HG02852 (cell line): ENCODE measurements around the gene ST3GAL2.

Source experiments
- ATAC-seq: cut with Tn5 transposase; IDR thresholded peaks from one replicate; pipeline ENCODE4 v1.9.1; 2021; ENCODE audit warnings: mild to moderate bottlenecking, moderate library complexity; ENCODE audit not compliant: unreplicated experiment

Gene ST3GAL2, protein sequence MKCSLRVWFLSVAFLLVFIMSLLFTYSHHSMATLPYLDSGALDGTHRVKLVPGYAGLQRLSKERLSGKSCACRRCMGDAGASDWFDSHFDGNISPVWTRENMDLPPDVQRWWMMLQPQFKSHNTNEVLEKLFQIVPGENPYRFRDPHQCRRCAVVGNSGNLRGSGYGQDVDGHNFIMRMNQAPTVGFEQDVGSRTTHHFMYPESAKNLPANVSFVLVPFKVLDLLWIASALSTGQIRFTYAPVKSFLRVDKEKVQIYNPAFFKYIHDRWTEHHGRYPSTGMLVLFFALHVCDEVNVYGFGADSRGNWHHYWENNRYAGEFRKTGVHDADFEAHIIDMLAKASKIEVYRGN

DNA sequence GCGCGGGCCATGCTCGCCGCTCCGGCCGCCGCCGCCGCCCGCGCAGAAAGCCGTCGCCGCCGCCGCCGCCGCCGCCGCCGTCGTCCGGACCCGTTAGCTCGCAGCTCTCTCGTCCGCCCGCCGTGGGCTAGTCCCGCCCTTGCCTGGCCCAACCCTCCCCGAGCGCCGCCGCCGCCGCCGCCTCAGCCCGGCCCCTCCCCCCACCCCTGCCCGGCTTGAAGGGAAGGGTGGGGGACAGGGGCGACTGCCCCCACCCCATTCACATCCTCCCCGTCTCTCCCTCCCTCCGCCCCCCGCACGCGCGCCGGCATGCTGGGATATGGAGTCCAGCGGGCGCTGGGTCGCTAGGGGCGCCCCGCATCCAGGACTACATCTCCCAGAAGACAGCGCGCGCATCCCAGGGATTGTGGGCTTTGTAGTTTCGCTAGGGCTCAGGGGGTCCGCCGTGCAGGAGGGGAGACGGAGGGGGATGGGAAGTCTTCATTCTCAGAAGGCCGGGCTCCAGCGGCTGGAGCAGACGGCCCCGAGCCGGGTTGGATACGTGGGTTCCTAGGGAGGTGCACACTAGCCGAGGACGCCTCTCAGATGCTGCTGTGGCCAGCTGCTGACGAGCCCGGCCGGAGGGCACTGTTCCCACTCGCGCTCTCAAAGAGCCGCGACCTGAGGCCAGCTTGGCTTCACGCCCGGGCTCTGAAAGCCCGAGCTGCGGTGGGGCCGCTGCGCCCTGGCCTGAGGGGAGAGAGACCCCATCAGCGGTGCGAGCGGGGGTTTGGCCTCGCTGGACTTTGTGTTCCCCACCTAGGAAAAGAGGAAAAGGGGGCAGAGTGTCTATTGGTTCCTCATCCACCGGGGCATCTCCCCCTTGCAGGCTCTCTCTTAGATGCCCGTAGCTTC lies at the start of gene ST3GAL2:
TSS of gene ST3GAL2 (minus strand) at position 132 of the 894 bp plus-strand sequence. CDS start 40,570 bp downstream, outside the sequence.
- peak; percentile 81 for ATAC-seq

DNA sequence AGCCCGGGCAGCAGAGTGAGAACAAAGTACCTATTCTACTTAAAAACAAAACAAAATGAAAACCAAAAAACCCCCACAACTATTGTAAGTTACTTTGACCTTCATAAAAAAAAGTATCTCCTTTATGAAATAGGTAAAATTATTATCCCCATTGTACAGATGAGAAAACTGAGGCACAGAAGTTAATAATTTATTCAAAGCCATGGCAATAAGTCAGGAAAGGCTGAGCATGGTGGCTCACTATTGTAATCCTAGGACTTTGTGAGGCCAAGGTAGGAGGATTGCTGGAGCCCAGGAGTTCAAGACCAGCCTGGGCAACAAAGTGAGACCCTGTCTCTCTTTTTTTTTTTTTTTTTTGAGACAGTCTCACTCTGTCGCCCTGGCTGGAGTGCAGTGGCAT lies 46.0 kb upstream of the ST3GAL2 start:
- no peak for ATAC-seq

DNA sequence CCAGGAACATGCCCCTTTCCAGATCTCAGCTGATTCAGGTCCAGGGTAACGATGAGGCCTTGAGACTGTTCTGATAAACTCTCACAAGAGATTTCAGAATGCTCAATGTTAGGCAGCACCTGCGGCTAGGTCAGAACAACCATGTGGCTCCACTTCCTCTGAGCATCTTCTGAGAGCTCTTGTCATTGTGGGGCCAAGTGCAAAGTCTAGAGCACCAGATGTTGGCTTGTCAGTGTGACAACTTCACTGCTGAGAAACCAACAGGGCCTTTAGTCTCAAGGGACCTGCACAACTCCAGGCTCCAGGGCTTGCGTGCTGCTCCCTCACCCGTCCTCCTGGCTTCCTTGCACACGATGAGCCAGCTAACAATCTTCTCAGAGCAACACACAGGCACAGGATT lies 44.5 kb upstream of the ST3GAL2 start:
- no peak for ATAC-seq

DNA sequence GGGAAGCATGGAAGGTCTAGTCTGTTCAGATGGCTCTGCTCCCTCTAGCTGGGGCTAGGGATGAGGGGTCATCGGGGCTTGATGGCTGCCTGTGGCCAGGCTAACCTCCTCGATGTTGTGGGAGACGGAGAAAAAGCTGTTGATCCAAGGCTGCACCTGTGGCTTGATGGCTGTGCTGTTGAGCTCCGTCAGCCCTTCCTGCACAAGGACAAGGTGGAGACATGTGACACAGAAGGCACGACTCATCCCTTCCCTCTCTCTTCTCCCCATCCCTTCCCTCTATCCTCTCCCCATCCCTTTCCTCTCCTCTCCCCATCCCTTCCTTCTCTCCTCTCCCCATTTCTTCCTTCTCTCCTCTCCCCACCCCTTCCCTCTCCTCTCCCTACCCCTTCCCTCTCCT lies 43.7 kb upstream of the ST3GAL2 start:
- ATAC-seq = no peak

DNA sequence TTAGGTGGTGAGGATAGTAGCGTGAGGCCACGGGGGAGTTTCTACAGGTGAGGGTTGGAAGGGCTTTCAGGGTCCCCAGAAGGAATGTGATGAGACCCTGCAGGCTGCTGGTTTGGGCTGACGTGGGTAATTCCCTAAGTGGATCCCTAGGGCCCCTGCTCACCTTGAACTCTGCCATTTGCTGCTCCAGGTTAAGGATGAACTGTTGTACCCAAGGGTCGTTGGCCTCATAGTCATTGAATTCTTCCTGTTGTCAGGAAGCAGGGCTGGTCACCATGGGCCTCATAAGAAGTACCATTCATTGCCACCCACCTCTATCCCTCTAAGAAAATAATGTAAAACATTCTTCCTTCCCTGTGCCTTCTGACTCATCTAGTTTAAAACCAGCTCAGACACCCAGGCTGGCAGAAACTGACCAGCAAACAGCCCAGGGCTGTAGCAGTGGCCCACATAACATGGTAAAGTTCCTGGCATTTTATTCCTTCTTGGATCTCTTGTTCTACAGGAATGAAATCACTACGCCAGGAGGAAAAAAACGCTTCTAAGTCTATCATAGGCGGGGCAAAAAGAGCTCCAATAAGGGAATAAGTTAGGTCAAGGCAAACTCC lies 43.1 kb upstream of the ST3GAL2 start:
- ATAC-seq = no peak

DNA sequence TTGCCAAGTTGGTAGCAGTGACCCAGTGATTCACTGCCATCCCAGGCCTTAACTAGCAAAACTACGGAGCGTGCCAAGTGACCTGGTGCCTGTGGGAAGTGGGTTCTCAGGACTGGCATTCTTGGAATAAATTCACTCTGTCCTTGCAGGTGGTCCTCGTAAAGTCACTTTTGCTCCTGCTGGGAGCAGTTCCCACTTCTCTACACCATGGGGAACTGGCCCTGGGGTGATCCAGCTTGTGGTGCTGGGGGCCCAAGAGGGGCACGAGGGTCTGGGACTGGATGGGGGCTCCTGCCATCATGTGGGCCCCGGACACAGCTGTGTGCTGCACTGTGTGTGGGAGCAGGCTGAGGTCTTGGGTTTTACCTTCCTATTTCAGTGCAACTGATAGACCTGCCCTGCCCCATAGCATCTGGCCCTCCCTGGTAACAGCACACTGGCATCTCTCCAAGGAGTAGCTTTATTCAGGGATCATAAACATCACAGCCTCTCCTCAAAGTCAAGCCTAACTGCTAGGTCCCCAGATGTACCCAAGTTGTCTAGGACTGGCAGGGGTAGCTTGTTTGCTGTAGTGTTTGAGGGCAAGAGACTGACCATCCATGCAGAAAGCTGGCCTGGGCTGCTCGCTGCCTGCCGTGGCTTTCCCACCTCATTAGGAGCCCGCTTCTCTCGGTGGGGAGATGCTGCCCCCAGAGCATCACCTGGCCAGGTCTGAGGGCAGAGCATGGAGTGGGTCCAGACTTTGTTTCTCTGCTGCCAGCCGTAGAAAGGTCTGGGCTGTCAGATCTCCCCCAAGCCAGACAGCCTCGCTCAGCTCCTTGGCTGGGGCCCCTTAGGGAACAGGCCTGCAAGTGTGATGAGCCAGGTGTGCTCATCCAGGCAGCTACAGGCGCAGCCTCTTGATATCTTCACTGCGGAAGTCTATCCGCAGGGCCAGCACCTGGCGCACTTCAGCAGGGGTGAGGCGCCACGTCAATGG lies 41.5 kb upstream of the ST3GAL2 start:
- ATAC-seq = no peak

DNA sequence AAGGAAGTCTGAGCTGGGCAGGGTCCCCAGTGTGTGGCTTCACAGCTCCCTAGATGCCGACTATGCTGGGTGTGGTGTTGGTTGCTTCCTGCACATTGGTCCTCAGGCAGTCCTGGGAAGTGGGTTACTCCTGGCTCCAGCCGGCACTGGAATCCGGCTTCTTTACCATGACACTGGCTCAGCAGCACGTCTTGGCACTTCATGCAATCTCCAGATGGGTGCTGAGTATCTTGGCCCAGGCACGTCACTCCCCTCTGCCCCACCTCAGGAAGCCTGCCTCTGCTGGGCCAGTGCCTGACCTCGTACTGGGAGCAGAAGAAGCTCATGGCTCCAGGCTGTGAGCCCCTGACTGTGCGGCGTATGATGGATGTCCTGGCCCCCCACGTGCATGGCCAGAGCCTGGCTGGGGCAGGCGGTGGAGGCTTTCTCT lies 40.0 kb upstream of the ST3GAL2 start:
- ATAC-seq = no peak

DNA sequence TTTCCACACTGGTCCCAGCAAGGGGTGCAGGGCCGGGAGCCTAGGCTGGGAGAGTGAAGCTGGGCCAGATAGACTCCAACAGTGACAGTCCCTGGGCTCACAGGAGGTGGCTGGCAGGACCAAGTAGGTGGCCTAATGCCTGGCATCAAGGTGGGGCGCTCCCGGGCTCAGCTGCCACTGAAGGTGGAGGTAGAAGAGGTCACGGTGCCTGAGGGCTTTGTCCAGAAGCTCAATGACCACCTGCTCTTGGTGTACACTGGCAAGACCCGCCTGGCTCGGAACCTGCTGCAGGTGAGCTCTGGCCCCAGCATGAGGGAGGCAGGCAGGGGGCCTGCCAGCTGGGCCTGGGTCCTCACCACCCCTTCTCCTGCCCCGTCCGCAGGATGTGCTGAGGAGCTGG lies 39.3 kb upstream of the ST3GAL2 start:
- ATAC-seq = no peak

DNA sequence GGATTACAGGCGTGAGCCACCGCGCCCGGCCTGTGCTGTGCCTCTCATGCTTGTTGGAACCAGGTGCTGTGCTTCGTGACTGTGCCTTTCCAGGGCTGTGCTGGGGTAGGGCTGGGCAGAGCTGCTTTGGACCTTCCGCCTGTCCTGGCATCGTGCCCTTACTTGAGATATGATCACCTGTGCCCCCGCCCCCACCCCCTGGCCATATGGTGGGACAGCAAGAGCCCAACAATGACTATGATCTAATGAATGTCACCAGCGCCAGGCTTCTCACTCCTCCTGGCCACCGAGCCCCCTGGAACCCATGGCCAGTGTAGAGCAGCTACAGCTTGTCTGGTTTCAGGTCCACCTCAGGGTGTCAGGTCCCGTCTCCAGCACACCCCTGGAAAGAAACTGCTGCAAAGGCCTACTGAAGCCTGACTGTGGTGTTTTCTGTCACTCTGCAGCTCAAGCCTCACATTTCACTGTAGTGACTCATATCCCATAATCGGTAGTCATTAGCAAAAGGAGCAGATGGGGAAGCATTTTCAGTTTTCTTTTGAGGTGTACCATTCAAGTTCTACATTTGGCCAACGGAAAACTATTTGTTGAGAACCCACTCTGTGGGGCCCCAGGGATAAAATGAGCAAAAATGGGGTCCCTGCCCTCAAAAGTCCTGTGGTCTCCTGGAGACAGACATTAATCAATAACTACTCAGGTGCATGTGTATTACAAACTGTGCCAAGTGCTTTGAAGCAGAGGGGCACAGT lies 37.5 kb upstream of the ST3GAL2 start:
- ATAC-seq = peak; percentile 91

DNA sequence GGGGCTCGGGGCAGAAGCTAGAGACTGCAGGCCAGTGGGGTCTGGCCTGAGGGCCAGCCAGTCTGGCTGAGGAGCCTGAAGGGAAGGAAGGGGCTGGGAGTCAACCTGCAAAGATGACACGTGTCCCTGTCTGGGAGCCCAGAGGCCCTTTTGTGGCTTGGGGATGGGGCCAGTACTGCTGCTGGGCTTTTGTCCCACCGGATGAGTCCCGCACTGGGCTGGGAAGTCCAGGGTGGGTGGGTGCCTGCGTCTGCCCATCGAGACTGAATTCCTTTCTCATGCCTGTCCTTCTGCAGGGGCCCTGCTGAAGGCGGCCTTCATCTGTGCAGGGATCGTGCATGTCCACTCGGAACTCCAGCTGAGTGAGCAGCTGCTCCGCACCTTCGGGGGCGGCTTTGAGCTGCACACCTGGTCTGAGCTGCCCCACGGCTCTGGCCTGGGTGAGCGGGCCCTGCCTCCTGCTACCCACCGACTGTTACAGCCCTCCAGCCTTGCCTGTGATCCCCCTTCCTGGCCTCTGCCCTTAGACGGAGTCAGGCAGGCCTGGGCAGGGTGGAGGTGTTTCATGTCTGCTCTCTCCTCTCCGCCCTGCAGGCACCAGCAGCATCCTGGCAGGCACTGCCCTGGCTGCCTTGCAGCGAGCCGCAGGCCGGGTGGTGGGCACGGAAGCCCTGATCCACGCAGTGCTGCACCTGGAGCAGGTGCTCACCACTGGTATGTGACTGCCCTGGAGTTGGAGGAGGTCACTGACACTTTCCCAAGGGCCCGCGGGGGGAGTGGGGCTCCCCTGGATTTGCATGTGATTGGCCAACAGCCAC lies 36.4 kb upstream of the ST3GAL2 start:
- ATAC-seq = no peak

DNA sequence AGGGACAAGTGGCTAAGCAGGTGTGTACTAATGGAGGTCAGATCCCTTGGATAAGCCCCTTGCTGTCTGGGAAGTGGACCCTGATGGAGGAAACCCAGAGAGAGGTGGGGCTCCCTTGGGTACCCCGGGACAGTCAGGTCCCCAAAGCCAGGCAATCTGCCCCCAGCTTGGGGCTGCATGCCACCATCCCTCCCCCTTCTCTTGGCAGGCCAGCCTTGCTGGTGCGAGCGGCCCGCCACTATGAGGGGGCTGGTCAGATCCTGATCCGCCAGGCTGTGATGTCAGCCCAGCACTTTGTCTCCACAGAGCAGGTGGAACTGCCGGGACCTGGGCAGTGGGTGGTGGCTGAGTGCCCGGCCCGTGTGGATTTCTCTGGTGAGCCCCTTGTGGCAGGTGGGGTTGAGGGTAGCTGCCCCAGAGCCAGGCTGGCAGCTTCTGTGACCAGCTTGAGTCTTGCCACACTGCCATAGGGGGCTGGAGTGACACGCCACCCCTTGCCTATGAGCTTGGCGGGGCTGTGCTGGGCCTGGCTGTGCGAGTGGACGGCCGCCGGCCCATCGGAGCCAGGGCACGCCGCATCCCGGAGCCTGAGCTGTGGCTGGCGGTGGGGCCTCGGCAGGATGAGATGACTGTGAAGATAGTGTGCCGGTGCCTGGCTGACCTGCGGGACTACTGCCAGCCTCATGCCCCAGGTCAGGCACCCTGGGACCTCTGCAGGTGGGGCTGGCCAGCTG lies 35.6 kb upstream of the ST3GAL2 start:
- no peak for ATAC-seq

DNA sequence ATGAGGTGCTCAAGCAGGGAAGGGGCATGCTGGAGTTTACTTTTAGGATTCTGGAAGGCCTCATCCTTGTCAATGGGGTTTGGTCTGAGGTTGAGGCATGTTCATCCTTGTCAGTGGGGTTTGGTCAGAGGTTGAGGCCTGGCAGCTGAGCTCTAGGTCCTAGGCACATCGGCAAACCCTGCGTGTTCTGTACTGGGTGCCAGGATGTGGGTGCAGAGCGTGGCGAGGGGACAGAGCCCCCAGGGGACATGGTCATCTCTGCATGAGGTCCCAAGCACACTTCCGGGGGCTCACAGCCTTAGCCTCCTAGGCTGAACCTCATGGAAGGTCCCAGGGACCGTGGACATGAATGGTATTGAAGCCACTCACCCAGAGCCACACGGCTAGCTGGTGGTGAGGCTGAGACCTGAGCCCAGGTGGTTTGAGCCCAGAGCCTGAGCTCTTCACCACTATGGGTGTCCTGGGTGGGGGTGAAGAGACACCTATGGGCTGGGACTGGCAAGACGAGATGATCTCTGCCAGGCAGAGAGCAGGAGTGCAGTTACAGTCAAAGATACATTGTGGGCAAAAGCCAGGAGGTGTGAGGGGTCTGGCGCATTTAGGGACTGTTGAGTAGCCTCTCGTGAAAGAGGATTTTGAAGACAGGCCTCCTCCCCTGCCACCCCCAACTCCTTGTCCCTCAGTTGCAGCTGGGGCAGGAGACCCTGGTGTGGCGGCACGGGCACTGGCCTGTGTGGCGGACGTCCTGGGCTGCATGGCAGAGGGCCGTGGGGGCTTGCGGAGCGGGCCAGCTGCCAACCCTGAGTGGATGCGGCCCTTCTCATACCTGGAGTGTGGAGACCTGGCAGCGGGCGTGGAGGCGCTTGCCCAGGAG lies 34.8 kb upstream of the ST3GAL2 start:
- ATAC-seq = no peak

DNA sequence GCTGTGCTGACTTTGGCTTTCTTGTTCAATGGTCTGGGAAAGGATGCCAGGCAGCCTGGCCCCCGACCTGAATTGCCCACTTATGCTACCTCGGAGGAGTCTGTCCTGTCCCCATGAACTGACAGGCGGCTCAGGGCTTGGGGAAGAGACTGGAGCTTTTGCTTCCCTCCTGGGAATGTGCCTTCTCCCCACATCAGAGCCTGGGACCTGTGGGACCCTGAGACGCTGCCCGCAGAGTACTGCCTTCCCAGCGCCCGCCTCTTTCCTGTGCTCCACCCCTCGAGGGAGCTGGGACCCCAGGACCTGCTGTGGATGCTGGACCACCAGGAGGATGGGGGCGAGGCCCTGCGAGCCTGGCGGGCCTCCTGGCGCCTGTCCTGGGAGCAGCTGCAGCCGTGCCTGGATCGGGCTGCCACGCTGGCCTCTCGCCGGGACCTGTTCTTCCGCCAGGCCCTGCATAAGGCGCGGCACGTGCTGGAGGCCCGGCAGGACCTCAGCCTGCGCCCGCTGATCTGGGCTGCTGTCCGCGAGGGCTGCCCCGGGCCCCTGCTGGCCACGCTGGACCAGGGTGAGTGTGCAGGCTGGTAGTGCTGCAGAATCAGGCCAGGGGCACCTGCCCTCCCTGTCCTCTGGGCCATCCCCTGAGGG lies 34.0 kb upstream of the ST3GAL2 start:
- ATAC-seq = no peak

DNA sequence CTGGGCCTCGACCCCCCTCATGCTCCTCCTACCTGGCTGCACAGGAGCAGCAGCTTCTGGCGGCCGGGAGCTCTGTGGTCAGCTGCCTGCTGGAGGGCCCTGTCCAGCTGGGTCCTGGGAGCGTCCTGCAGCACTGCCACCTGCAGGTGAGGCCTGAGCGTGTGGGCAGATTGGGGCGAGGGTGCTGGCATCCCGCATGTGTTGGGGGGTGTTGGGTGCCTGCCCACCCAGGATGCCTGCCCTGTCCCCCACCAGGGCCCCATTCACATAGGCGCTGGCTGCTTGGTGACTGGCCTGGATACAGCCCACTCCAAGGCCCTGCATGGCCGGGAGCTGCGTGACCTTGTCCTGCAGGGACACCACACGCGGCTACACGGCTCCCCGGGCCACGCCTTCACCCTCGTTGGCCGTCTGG lies 32.0 kb upstream of the ST3GAL2 start:
- no peak for ATAC-seq

DNA sequence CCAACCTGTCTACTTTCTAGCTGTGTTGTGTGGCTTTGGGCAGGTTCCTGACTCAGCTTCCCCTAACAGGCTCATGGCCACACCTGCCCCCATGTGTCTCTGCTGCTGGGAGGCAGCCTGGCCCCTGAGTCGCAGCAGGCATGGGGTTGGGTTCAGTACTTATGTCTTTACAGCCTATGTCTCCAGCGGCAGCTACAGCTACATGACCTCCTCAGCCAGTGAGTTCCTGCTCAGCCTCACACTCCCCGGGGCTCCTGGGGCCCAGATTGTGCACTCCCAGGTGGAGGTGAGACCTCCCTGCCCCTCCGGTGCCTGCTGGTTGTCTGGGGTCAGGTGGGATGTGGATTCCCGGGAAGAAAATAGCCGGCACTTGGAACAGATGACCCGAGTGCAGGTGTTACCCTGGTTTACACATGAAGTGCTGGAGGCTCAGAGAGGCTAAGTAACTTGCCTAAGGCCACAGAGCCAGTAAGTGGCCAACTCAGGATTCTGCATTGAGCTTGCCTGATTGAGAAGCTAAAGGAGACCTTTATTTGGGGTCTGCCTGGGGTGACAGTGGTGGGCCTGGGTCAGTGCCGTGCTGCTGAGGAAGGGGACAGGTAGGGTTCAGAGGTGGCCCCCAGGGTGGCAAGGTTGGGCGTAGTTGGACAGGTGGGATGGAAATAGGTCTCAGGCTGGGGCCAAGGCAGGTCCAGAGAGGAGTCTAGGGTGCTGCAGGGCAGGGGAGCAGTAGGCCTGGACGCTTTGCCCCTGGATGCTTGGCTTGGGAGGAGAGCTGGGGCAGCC lies 31.4 kb upstream of the ST3GAL2 start:
- ATAC-seq = no peak
